ENCODE measurements around the gene PHACTR1.
"Not testable (repeated sequence)": the region's sequence is repeated elsewhere in the genome, so short reads cannot be mapped to it uniquely, and the experiment has no call there.

Gene PHACTR1

GRCh38 chr6:12749531-12750379 lies 33.2 kb downstream of the PHACTR1 start:
- DNase-seq, result peak; percentile 6 to 12

GRCh38 chr6:12750416-12750815 lies 33.8 kb downstream of the PHACTR1 start:
- no peak for DNase-seq

- DNase-seq, result peak; percentile 11 to 63
These were observed 35.2 kb downstream of the PHACTR1 start for GRCh38 chr6:12751694-12752325.

- DNase-seq, result no peak
These were observed 36.5 kb downstream of the PHACTR1 start for GRCh38 chr6:12753036-12753435.

GRCh38 chr6:12760226-12760625 lies 43.7 kb downstream of the PHACTR1 start:
- peak; percentile 5 to 11 for DNase-seq

- DNase-seq, result no peak
These were observed 44.3 kb downstream of the PHACTR1 start for GRCh38 chr6:12760911-12761310.

GRCh38 chr6:12761376-12762115 lies 45.0 kb downstream of the PHACTR1 start:
- DNase-seq, result peak in 1 of 2 donors; percentile 11

- DNase-seq, result not testable (repeated sequence)
These were observed 46.3 kb downstream of the PHACTR1 start for GRCh38 chr6:12762731-12763434.

GRCh38 chr6:12766365-12766764 lies 49.8 kb downstream of the PHACTR1 start:
- no peak for DNase-seq

- no peak for DNase-seq
These were observed 50.4 kb downstream of the PHACTR1 start for GRCh38 chr6:12767016-12767415.

- no peak for DNase-seq
These were observed 53.1 kb downstream of the PHACTR1 start for GRCh38 chr6:12769556-12770256.

GRCh38 chr6:12772416-12772815 lies 55.8 kb downstream of the PHACTR1 start:
- DNase-seq, result no peak

GRCh38 chr6:12776291-12776690 lies 59.7 kb downstream of the PHACTR1 start:
- no peak for DNase-seq

- no peak for DNase-seq
These were observed 63.2 kb downstream of the PHACTR1 start for GRCh38 chr6:12779772-12780171.

GRCh38 chr6:12782136-12782535 lies 65.6 kb downstream of the PHACTR1 start:
- no peak for DNase-seq

GRCh38 chr6:12785301-12785700 lies 68.7 kb downstream of the PHACTR1 start:
- no peak for DNase-seq

- DNase-seq, result no peak
These were observed 69.4 kb downstream of the PHACTR1 start for GRCh38 chr6:12785921-12786320.

- DNase-seq, result no peak
These were observed 74.8 kb downstream of the PHACTR1 start for GRCh38 chr6:12791371-12791770.

- DNase-seq, result no peak
These were observed 81.8 kb downstream of the PHACTR1 start for GRCh38 chr6:12798326-12798725.

- DNase-seq, result no peak
These were observed 83.6 kb downstream of the PHACTR1 start for GRCh38 chr6:12800120-12800519.

GRCh38 chr6:12801141-12801540 lies 84.6 kb downstream of the PHACTR1 start:
- DNase-seq, result no peak

- no peak for DNase-seq
These were observed 85.9 kb downstream of the PHACTR1 start for GRCh38 chr6:12802440-12802839.

Data from inflammatory macrophage treated with lipopolysaccharide for 1 hour (primary cell).